C4-2B (cell line): ENCODE measurements around the gene EMB.
"Not testable (repeated sequence)": the region's sequence is repeated elsewhere in the genome, so short reads cannot be mapped to it uniquely, and the experiment has no call there.

Experiments
- H3K27ac ChIP-seq: fragments of 450-650 bp; 2 replicates; pipeline ENCODE4 v1.5.1; 2017
- ZFX ChIP-seq: fragments of 450-650 bp; IDR thresholded peaks from 2 replicates; pipeline ENCODE4 v1.6.1; 2017
- TF ChIP-seq, protein P1 (sequence below): fragments of 450-650 bp; conservative IDR thresholded peaks from 2 replicates; pipeline ENCODE4 v1.5.1; 2017; ENCODE audit warnings: mild to moderate bottlenecking

The EMB gene

DNA sequence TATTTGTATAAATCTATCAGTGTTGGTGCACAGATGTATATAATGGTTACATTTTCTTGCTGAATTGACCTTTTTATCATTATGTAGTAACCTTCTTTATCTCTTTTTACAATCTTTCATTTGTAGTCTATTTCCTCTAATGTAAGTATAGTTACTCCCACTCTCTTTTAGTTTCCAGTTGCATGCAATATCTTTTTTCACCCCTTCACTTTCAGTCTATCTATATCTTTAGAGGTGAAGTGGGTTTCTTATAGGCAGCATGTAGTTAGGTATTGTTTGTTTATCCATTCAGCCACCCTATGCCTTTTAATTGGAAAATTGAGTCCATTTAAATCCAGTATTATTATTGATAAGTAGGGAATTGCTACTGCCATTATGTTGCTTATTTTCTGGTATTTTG lies 6.1 kb upstream of the EMB start:
- TF ChIP-seq ZFX = no peak
- TF ChIP-seq, protein P1, sequence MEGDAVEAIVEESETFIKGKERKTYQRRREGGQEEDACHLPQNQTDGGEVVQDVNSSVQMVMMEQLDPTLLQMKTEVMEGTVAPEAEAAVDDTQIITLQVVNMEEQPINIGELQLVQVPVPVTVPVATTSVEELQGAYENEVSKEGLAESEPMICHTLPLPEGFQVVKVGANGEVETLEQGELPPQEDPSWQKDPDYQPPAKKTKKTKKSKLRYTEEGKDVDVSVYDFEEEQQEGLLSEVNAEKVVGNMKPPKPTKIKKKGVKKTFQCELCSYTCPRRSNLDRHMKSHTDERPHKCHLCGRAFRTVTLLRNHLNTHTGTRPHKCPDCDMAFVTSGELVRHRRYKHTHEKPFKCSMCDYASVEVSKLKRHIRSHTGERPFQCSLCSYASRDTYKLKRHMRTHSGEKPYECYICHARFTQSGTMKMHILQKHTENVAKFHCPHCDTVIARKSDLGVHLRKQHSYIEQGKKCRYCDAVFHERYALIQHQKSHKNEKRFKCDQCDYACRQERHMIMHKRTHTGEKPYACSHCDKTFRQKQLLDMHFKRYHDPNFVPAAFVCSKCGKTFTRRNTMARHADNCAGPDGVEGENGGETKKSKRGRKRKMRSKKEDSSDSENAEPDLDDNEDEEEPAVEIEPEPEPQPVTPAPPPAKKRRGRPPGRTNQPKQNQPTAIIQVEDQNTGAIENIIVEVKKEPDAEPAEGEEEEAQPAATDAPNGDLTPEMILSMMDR = no peak
- no peak overlapping the region for H3K27ac ChIP-seq

DNA sequence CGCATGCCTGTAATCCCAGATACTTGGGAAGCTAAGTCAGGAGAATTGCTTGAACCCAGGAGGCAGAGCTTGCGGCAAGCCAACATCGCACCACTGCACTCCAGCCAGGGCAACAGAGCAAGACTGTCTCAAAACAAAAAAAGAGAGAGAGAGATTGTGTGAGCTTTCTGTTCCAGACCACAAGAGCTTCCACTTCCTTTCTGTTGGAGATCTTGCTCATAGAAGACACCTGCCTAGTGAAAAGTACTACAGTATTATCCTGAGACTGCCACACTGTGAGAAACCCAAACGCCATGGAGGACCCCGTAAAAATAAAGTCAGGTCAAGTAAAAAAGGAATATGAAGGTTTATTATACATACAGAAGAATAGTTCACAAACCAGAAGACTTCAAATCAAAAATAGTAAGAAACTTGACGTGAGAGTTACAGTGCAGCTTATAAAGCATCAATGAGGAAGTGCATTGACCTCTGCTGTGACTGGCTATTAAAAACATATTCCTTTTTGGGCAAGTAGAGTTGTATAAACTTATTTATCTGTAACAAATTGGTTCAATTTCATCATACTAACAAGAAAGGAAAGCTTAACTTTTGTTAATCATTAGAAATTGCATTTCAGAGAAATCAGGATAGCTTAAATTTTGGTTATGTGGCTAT lies 4.3 kb upstream of the EMB start:
- H3K27ac ChIP-seq = no peak overlapping the region
- TF ChIP-seq, protein P1 = no peak
- no peak for TF ChIP-seq ZFX

DNA sequence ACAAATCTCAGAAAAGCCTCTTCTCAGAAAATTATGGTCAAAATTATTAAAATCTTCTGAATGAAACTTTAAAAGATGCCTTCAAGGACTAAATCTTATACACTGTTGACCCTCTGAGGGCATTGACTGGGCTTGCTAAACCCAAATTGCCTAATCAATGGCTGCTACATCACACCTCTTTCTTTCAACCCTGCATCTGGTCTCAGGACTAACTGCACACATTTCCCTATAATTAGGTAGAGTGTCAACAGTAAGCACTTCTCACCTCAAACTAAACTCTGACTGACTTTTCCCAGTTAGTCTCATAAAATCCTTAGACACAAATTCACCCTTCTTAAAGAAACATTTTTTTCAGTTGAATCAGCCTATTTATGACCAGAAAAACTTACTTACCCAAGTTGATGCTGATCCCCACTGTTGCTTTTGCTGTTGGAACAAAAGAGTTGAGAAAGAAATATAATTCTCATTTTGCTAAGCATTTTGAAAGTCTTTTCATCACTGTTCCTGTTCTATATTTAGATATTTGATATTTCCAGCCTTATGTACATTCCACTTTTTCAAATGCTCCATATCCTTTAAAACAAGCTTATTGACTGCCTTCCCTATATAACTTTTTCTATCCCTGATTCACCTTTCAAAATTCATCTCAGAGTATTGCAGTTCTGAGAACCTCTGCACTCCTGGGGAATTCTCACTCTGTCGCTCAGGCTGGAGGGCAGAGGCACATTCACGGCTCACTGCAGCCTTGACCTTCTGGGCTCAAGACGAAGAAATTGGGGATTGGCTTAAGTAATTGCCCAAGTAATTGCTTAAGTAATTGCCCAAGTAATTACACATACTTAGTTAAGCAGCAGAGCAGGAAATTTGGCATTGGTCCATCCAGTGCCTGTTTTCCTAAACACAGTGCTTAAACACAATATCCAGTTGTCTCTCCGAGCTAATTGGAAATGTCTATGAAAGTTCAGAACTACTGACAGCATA lies 1.8 kb upstream of the EMB start:
- not testable (repeated sequence) for H3K27ac ChIP-seq

DNA sequence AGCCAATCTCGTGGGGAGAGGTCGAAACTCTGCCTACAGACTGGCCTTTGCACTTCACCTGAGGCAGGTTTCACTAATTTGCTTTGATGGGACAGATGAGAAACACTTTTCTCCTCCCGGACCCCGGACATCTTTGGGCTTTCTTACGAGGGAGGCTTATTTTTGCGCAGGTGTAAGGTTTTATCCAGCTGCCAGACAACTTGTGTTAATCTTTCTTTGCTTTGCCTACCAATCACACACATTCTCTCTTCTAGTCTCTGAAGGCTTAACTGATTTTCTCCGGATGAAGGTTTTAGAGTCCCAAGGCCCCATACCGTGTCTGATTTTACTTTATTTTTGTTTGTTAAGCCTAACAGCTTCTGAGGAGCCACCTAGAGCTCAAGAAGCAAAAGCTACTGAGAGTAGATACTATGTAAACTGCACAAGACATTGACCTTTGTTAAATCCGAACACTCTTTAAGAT lies 436 bp upstream of the EMB start:
- H3K27ac ChIP-seq = peak overlapping the region; percentile 88

DNA sequence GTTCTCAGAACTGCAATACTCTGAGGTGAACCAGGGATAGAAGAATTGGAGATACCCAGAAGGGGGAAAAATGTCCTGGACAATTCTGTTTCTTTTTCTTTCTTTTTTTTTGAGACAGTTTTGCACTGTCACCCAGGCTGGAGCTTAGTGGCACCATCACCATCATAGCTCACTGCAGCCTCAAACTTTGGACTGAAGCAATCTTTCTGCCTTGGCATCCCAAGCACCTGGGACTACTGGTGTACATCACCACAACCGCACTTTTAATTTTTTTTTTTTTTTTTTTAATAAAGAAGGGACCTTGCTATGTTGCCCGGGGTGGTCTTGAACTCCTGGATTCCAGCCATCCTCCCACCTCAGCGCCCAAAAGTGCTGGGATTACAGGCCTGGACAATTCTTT lies 1.9 kb downstream of the EMB start:
- TF ChIP-seq, protein P1 = no peak
- TF ChIP-seq ZFX = no peak
- no peak overlapping the region for H3K27ac ChIP-seq

More for the DNA sequence above, 436 bp upstream of the EMB start:
- TF ChIP-seq, protein P1 = no peak
- no peak for TF ChIP-seq ZFX

DNA sequence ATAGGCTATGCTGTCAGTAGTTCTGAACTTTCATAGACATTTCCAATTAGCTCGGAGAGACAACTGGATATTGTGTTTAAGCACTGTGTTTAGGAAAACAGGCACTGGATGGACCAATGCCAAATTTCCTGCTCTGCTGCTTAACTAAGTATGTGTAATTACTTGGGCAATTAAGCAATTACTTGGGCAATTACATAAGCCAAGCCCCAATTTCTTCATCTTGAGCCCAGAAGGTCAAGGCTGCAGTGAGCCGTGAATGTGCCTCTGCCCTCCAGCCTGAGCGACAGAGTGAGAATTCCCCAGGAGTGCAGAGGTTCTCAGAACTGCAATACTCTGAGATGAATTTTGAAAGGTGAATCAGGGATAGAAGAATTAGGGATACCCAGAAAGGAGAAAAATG lies 3.0 kb downstream of the EMB start:
- H3K27ac ChIP-seq = not testable (repeated sequence)

DNA sequence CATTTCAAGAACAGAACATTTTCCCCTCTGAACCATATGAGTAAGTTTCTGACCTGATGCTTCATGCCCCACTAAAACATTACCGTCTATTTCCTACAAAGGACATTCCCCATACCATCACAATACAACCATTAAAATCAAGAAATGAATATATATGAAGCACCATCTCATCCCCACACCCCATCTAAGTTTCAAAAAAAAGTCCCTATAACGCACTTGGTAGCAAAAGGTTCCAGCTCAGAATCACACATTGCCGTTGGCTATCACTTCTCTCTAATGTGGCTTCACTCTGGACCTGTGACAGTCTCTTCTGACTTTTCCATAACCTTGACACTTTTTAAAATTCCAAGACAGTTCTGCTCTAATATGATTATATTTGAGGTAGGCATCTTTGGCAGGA lies 5.9 kb downstream of the EMB start:
- H3K27ac ChIP-seq = no peak overlapping the region
- TF ChIP-seq, protein P1 = no peak
- TF ChIP-seq ZFX = no peak

DNA sequence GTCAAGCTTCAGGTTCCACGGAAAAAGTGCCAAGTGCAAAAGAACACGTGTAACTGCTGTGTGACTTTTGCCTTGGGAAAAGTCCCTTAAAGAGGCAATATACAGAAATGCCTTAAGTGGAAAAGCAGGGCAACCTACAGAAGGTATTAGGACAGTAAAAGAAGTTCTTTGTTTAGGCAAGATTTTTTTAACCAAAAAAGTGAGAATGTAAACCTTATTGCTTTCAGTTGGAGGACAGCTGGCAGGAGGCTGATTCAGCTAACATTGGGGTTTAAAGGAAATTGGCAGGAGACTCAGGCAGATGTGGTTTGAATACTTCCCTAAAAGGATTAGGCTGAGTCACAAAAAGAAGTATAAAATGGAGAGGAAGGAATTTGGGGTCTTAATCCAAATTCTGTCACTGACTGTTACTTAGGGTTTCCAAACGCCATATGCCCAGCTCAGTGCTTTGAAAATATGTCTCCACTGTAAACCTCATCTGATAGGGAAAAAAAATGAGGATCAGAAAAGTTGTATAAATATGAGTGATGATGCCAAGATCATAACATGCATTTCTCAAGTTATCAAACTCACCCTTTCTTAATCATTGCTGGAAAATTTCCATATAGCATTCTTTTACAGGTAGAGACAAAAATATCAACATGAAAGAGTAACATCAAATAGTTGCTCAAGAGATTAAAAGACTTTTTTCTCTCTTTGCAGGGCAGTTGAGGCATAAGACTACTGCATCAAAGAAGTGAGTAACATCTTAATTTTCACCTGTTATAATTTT lies 9.8 kb downstream of the EMB start:
- not testable (repeated sequence) for H3K27ac ChIP-seq

DNA sequence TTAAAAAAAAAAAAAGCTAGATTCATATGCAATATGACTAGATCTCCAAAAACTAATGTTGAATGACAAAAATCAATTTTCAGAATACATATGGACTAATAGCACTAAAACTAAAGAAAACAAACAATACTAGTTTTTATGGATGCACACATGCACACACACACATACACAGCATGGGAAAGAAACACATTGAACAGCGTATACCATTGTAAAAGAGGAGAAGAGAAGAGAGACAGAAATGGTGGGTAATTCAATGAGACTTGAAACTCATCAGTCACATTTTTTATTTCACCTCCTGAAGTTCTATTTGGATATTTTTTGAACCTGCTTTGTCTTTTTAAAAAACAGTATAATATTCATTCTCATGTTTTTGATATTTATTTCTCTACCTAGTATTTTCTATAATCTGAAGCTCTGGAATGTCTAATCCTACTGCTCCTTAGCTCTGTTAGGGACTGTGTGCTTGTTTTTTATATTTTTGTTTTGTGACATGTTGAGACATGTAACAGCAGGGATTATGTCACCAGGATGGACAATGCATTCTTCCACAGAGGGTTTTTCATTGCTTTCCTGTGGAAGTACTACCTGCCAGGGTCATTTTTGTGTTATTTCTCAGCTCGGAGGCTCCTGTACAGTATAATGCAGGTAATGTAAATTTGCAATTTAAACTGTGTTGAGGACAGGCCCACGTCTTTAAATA lies 17.8 kb downstream of the EMB start:
- not testable (repeated sequence) for H3K27ac ChIP-seq

DNA sequence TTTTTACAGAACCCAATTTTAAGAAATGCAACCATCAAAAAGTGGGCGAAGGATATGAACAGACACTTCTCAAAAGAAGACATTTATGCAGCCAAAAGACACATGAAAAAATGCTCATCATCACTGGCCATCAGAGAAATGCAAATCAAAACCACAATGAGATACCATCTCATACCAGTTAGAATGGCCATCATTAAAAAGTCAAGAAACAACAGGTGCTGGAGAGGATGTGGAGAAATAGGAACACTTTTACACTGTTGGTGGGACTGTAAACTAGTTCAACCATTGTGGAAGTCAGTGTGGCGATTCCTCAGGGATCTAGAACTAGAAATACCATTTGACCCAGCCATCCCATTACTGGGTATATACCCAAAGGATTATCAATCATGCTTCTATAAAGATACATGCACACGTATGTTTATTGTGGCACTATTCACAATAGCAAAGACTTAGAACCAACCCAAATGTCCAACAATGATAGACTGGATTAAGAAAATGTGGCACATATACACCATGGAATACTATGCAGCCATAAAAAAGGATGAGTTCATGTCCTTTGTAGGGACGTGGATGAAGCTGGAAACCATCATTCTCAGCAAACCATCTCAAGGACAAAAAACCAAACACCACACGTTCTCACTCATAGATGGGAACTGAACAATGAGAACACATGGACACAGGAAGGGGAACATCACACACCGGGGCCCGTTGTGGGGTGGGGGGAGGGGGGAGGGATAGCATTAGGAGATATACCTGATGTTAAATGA lies 19.7 kb downstream of the EMB start:
- H3K27ac ChIP-seq = not testable (repeated sequence)
